ENCODE results near the gene GARIN5A.
"Not testable (repeated sequence)": the region's sequence is repeated elsewhere in the genome, so short reads cannot be mapped to it uniquely, and the experiment has no call there.

The GARIN5A gene

GRCh38 chr19:50464348-50464747 lies 12.3 kb downstream of the GARIN5A start:
- DNase-seq (ENCODE audit: low spot score) = no peak

- DNase-seq (ENCODE audit: low spot score) = no peak
Measured at GRCh38 chr19:50462970-50463369, 13.7 kb downstream of the GARIN5A start.

- peak; percentile 62 for DNase-seq (ENCODE audit: low spot score)
Measured at GRCh38 chr19:50461066-50461875, 15.4 kb downstream of the GARIN5A start.

GRCh38 chr19:50460161-50460765 lies 16.4 kb downstream of the GARIN5A start:
- no peak for DNase-seq (ENCODE audit: low spot score)

GRCh38 chr19:50459638-50460037 lies 17.0 kb downstream of the GARIN5A start:
- no peak for DNase-seq (ENCODE audit: low spot score)

- DNase-seq (ENCODE audit: low spot score) = no peak
Measured at GRCh38 chr19:50459067-50459456, 17.6 kb downstream of the GARIN5A start.

GRCh38 chr19:50458396-50459066 lies 18.1 kb downstream of the GARIN5A start:
- no peak for DNase-seq (ENCODE audit: low spot score)

GRCh38 chr19:50457300-50457699 lies 19.3 kb downstream of the GARIN5A start:
- DNase-seq (ENCODE audit: low spot score) = no peak

- DNase-seq (ENCODE audit: low spot score) = no peak
Measured at GRCh38 chr19:50455992-50456391, 20.7 kb downstream of the GARIN5A start.

- DNase-seq (ENCODE audit: low spot score) = no peak
Measured at GRCh38 chr19:50453243-50453642, 23.4 kb downstream of the GARIN5A start.

GRCh38 chr19:50451223-50451534 lies 25.5 kb downstream of the GARIN5A start:
- DNase-seq (ENCODE audit: low spot score) = no peak

- DNase-seq (ENCODE audit: low spot score) = no peak
Measured at GRCh38 chr19:50450369-50451222, 26.1 kb downstream of the GARIN5A start.

- DNase-seq (ENCODE audit: low spot score) = no peak
Measured at GRCh38 chr19:50449236-50449899, 27.3 kb downstream of the GARIN5A start.

- no peak for DNase-seq (ENCODE audit: low spot score)
Measured at GRCh38 chr19:50447750-50448149, 28.9 kb downstream of the GARIN5A start.

- DNase-seq (ENCODE audit: low spot score) = no peak
Measured at GRCh38 chr19:50447053-50447452, 29.6 kb downstream of the GARIN5A start.

GRCh38 chr19:50444059-50444458 lies 32.6 kb downstream of the GARIN5A start:
- no peak for DNase-seq (ENCODE audit: low spot score)

GRCh38 chr19:50439130-50439529 lies 37.5 kb downstream of the GARIN5A start:
- DNase-seq (ENCODE audit: low spot score) = not testable (repeated sequence)

- no peak for DNase-seq (ENCODE audit: low spot score)
Measured at GRCh38 chr19:50437862-50438449, 38.7 kb downstream of the GARIN5A start.

GRCh38 chr19:50435627-50436026 lies 41.0 kb downstream of the GARIN5A start:
- DNase-seq (ENCODE audit: low spot score) = no peak

- no peak for DNase-seq (ENCODE audit: low spot score)
Measured at GRCh38 chr19:50435221-50435620, 41.4 kb downstream of the GARIN5A start.

- DNase-seq (ENCODE audit: low spot score) = no peak
Measured at GRCh38 chr19:50434525-50434924, 42.1 kb downstream of the GARIN5A start.
